Measurements from ENCODE around the gene NTM.

The NTM gene

DNA sequence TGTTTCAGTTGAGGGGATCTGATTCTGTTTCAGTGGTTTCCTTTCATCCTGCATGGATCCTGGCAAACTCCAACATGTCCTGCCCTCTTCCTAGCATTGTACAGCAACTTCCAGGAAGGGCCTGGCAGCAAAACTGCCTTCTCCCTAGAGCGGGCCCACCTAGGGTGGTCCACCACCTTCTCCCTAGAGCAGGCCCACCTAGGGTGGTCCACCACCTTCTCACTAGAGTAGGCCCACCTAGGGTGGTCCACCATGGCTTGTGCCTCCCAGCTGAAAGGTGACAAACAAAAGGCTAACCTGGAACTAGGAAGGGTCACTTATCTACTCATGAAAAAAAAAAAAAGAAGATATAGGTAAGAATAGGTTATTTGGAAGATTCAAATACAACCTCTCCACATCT, 92.2 kb downstream of the NTM start:
- no peak for DNase-seq (ENCODE audit: low read depth in 3 of 3, low spot score in 1 of 3)

DNA sequence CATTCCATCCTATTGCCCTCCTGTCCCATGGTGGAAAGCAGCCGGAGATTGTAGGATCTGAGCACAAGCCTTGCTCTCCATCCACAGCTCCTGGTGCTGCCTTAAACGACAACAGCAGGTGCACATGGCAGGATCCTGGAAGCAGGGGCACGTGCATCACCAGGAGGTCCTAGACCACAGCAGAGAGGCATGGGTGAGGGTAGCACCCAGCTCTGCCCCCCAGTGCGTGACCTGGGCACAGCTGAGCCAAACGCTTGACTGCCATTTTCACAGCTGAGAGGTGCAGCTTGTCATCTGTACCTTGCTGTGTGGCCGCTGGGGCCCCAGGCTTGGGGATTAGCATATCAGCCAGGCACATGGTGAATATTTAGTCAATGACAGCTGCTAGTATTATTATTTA, 92.7 kb downstream of the NTM start:
- DNase-seq (ENCODE audit: low read depth in 3 of 3, low spot score in 1 of 3), result no peak

DNA sequence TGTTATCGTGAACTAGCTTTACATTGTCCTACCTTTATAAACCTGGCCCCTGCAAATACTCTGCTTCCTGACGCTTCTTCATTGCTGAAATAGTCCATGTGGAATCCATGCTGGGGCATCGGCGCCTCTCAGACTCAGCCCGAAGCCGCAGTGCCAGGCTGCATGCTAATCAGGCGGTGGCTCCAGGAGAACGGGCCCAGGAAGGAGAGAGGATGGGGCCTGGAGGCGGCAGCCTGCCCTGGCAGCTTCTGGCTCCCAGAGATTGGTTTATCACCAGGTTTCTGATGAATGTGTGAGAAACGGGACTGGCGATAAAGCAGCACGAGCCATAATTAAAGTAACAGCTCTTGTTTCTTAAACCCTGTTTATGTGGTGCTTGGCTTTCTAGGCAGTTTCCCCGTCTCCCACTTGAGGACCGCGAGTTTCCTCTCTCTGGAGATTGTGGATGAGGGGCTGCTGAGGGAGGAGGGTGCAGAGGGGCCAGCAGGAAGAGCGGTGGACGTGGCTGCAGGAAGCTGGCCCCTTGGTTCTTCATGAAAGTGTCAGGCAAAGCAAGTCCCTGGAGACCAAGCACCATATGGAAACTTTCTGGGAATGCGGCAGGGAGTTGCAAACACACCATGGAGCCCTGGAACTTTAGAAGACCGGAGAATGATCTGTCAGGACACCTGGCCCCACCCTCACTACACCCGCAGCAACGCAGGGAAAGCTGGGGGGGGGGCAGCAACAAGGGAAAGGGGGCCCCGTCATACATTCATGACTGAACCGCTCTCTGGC, 93.4 kb downstream of the NTM start:
- DNase-seq (ENCODE audit: low read depth in 3 of 3, low spot score in 1 of 3), result no peak

DNA sequence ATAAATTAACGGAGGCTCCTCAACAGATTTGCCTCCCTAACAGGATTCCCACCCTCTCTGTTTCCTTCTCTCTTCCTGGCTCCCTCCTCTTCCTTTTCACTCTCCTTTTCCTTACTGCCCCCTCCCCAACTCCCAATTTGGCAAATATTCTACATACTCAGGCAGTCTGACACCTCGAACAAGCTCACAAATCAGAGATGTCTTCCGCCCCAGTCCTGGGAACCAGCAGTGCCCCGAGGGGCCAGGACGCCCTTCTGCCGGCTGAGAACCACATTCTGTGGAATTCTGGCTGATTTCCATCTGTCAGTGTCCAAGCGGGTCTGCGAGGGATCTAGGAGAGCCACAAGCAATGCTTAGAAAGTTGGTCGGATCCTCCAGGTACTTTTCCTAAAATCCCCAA, 94.0 kb downstream of the NTM start:
- no peak for DNase-seq (ENCODE audit: low read depth in 3 of 3, low spot score in 1 of 3)

DNA sequence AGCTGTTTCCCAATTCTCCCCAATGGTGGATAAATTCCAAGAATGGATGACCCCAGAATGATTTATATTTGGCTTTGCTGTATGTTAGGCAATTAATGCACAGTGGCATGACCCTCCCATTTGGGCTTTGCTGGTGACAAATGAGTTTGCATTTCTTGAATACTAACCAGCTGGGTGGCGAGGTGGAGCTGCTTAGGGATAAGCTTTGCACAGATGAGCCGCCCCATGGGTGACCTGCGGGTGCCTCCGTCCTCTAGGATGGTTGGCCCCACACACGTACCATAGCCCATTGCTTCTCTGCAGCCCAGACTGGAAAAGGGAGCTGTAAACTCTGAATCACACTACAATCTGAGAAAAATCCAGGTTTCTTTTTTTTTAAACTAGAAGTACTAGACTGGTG, 94.6 kb downstream of the NTM start:
- DNase-seq (ENCODE audit: low read depth in 3 of 3, low spot score in 1 of 3), result no peak

DNA sequence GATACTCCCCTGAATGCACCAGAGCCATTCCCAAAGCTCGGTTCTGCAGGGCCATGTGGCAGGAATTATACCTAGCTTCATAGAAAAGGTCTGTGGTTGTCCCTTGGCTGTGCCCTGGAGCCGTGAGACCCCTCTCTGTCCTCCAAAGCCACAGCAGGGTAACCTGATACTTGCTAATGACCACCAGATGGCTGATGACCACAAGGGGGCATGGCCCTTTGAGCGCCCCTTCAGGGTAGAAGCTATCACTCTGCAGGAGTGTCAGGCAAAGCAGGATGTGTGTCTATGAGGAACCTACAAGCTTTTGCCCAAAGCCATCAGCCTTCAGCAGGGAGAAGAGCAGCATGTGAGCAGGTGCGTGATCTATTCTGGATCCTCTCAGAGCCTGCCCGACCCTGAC, 95.3 kb downstream of the NTM start:
- no peak for DNase-seq (ENCODE audit: low read depth in 3 of 3, low spot score in 1 of 3)

DNA sequence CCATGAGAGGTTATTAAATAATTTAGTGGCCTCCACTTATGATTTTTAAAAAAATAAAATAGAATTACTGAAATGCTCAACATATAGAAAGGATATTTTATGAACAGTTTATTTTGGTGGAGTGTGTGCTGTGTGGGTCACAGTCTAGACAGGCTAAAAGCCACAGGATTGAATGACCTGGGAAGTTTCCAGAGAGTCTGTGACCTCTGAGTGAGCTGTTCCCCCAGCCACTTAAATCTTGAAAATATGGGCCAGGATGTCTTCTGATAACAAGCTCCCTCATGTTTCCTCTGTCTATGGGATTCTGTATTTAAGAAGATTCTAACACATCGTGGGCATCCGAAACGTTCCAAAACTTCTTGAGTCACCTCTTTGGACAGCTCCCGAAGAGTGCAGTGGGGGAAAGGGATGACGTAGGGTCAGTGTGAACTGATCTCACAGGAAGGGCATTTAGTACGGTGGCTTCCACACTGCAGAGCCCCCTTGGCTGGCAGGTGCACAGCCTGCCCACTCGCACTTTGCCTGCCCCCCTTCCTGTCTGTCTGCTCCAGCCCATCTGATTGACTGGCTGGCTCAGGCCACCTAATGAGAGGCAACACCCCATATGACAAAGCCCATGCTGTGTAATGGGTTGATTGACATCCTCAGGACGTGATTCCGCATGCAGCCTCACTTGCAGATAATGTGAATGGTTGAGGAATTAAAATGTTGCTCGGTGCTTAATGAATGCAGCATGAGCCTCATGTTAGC, 97.4 kb downstream of the NTM start:
- no peak for DNase-seq (ENCODE audit: low read depth in 3 of 3, low spot score in 1 of 3)

DNA sequence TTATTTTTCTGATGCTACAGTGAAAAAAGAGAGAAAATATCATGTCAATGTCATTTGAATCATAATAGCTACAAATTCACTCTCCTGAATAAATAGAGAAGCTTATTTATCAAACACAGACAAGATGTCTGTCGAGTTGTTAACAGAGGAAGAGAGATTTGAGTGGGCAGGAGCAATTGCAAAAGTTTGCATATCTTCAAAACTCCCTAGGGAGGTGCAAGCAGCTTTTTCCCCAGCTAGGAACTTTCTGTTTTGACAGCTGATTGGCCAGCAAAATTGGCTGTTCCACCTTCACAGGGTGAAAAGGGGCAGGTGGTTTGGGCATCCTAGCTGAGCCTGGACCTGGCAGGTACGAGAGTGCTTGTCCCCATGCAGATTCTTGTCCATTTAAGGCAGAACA, 98.2 kb downstream of the NTM start:
- no peak for DNase-seq (ENCODE audit: low read depth in 3 of 3, low spot score in 1 of 3)

DNA sequence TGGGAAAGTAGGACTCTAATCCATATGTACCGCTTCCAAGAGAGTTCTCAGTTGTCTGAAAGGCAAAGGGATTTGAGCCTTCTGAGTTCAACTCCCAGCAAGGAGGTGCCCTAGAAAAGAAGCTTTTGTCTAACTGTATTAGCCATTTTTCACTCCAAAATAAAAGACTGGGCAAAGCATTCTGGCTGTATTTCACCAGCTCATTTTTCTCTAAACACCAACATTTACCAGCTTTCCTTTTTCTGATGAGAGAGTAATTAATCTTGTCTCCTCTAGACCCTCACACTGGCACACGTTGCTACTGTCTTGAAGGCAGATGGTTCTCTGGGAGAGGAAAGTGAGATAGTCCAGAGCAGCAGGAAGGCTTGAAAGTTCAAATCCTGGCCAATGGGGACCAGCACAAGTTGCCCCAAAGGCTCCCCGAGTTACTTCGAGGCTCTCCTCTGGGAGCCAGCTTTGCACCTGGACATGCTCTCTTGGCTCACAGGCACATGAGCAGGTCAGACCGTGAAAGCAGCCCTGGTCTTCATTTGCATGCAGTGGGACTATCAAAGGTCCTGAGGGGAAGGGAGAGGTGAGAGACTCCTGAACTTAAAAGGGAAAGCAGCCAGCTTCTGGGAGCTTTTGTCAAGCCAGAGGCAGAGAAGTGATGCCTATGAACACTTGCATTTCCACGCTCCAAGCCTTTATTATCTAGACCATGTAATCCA, 100.0 kb downstream of the NTM start:
- no peak for DNase-seq (ENCODE audit: low read depth in 3 of 3, low spot score in 1 of 3)

DNA sequence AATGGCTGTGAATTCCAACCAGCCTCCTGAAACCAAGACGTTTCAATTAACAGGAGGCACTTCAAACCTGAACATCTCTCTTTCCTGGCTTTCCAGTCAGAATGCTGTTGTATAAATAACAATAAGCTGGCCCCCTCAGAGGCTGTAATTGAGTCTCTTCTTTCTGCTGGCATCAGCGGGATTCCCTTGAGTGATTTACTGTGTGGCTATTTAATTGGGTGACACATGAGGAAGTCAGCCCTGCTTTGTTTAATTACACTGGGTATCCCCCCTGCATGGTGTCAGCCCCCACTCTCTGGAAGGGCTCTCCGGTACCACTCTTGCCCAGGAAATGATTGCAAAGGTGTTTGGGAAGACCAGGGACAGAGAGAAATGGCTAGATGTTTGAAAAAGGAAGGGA, 101.6 kb downstream of the NTM start:
- DNase-seq (ENCODE audit: low read depth in 3 of 3, low spot score in 1 of 3), result no peak

DNA sequence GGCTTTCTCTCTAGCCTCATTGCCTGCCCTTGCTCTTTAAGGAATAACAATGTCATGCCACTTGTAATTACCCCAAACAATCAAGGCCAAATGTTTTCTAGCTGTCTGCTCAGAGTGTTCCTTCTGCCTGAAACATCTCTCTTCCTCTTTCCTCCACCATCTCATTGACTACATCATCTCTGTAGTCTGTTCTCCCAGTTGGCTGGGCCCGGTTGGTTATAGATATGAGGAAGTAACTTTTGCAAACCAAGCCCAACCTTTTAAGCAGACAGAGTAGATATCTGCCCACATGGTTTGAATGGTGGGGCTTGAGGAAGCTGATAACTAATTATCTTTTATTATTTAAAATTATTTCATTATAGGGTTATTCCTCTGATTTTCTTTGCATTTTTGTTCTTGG, 104.5 kb downstream of the NTM start:
- DNase-seq (ENCODE audit: low read depth in 3 of 3, low spot score in 1 of 3), result no peak

DNA sequence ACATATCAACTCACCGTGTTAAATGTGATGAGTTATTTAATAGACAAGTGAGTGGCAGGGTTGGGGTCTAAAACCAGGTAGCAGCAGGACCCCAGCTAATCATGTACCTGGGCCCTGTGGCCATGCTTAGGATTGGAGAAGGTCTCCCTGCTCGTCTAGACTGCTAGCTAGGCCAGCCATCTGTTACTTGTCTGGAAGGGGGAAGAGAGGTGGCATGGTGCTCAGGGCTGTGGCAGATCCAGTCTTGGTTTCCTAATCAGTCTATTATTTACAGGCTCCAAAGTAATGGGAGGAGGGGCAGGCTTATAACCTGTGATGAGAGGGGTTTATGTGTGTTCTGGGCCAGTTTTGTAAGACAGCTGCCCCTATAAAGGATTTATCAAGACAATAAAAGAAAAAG, 105.9 kb downstream of the NTM start:
- DNase-seq (ENCODE audit: low read depth in 3 of 3, low spot score in 1 of 3), result no peak

DNA sequence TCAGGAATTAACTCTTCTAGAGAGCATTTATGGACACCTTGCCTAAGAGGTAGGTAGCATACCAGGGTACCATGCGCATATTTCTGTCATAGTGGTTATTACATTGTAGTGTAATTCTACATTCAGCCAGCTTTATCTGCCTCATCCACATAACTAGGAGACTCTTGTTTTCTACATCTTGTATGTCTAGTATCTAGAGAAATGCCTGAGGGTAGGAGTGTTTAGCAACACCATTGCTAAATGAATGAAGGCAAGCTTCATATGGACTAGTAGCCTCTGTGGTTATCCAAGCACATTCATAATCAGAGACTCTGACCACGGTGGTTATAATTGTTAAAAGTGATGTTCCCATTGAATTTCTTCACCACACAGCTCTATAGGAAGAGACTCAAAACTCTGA, 107.9 kb downstream of the NTM start:
- no peak for DNase-seq (ENCODE audit: low read depth in 3 of 3, low spot score in 1 of 3)

DNA sequence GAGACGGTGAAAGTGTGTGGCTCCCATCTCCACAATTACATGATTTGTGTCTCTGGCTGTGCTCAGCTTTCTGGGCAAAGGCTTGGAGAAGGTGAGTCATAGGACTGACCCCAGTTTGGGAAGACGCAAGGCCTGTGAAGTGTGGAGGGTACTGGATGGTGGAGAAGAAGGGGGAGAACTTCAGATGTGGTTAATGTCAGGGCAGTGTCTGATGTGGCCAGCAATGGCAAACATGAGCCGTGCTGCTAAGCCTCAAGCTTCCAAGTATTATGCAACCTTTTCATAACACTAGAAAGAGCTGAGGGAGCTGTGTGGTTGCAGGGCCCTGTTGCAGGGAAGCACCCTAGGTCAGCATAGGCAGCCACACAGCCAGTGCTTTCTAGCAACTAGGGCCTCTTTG, 110.9 kb downstream of the NTM start:
- DNase-seq (ENCODE audit: low read depth in 3 of 3, low spot score in 1 of 3), result no peak

DNA sequence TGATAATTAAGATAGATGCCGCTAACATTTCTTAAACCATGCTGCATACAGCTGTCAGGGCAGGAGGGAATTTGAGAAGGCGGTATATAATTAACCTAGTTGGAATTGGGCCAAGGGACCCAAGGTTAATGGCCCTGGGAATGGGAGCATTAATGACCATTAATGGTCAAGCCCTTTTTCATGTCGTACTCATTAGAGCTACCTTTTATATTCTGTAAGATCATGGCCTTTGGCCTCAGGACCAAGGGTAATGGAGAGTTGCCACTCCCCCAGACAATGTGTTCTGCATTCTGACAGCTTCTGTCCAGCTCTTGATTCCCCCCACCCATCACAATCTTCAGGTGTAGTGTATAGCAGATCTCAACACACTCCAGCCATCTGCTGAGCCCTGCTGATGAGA, 111.6 kb downstream of the NTM start:
- no peak for DNase-seq (ENCODE audit: low read depth in 3 of 3, low spot score in 1 of 3)

DNA sequence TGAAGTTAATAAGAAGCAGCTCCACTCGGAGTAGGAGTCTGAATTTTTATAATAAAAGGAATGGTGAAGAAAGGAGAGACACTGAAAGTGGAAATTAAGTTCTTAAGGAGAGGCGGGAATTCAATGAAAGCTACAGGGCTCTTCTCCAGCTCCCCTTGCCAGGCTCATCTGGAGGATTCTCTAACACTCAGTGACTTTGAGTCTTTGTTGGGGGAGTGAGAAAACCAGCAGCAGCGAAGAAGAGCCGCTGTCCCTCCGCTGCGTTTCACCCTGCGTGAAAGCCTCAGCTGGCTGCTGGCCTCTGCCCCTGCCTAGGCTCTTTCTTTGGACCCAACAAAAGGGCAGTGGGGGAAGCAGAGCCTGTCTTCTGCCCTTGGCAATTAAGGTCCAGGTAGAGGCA, 113.0 kb downstream of the NTM start:
- no peak for DNase-seq (ENCODE audit: low read depth in 3 of 3, low spot score in 1 of 3)

DNA sequence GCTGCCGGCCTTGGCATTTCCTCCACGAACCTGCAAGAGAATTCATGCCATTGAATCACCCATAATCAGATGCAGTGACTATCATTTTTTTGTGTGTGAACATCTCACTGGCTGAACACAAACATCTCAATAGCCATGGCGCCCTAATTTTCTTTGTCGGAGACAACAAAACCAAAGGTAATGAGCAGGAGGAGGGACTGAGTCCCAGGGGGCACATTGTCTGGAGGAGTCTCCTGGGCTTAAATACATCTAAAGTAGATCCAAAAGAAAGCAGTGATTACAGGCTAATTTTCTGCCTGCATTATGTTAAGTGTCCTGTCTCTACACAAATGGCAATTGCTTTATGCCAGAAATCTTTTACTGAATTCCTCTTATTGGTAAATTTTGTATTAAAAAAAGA, 113.5 kb downstream of the NTM start:
- DNase-seq (ENCODE audit: low read depth in 3 of 3, low spot score in 1 of 3), result no peak

DNA sequence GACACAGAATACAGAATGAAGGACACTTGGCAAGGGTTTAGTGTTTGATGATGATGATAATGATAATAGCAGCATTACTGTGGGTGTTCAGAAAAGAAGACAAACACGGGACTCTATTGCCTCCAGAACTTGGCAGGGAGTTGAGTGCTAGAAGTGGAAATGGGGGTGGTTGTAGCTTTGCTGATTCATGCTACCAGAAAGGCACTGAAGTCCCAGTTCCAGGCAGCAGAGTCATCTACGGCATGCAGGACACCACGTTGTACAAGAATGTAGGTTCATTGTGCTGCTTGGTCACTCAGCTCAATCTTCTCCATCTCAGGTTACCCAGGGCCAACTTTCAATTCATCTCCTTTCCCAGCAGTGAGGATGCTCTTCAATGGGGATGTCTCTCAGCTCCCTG, 115.7 kb downstream of the NTM start:
- no peak for DNase-seq (ENCODE audit: low read depth in 3 of 3, low spot score in 1 of 3)

DNA sequence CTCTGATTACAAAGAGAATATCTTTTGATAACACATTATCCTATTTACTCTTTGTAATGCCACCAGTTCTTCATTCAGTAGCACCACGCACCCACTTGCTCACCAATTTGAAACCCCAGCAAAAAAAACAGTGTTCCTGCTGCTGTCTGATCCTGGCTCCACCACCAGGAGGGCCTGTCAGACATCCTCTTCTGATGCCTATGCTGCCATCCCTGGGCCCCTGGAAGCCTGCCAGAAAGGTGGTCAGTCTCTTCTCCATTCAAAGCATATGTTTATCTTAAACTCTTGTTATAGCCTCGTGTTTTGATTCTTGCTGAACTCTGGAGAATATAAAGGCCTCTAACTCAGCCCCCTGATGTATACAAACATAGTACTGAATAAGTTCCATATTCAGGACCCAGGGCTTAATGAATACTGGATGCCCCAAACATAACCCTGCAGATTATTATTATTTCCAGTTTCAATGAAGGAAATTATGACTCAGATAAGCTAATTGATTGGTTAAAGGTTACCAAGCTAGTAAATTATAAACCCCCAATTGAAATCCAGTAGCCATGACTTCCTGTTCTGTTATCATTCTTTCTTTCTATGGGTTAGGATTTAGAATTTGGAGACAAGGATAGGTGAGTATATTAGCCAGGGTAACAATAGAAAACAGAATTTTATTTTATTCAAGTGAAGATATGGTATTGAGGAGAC, 116.7 kb downstream of the NTM start:
- DNase-seq (ENCODE audit: low read depth in 3 of 3, low spot score in 1 of 3), result no peak

DNA sequence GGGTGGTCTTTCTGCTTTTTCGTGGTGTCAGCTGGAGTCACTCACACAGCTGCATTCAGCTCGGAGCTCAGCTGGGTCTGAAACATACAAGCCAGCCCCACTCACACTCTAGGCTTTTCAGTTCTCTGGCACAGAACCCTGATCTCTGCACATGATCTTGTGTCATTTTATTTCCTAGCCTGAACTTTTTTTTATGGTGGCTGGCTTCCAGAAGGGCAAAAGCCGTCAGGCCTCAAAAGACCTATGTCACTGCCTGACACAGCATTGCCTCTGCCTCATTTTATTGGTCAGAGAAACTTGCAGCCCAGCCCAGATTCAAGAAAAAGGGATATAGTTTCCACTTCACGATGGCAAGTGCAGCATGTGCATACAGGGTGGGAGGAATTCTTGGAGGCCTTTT, 117.8 kb downstream of the NTM start:
- DNase-seq (ENCODE audit: low read depth in 3 of 3, low spot score in 1 of 3), result no peak

DNA sequence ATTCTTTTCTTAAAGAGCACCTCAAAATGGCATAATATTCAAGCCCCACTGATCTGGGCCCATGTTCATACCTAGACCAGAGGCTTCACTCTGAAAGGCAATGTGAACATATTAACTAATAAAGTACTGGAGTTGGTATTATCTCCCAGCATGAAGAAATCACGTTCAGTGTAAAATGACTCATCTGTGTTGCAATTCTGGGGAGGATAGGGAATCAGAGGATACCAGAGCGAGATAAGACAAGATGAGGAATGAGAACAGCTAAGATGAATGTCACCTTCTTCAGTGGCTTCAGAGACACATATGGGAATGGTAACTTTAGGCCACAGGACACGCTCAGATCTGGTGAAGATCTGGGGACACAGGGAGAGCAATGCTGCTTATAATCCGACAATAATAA, 121.1 kb downstream of the NTM start:
- no peak for DNase-seq (ENCODE audit: low read depth in 3 of 3, low spot score in 1 of 3)

DNA sequence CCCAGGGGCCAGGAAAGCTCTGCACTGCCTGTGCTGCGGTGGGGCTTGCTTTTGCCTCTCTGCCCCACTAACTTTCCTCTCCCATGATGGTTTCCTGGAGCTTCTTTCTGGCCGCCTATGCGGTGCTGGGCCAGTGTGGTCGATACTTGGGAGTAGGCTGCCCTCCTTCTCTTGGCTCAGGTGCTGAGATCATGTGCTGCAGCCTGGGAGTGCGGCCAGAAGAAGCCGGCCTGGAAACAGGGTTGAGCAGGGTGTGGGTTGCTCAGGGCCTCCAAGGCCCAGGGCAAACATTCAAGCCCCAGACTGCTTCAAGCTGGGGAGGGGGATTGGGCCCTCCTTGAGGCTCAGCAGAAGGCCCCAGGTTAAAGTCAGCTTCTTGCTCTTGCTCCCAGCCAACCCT, 125.0 kb downstream of the NTM start:
- no peak for DNase-seq (ENCODE audit: low read depth in 3 of 3, low spot score in 1 of 3)
